Naive thymus-derived CD4-positive, alpha-beta T cell (primary cell): ENCODE data around the gene TST. TPM values are rescaled to one million over a fixed set of nuclear protein-coding genes. Genes with fewer than 3 reads are reported as not detected.

Experiments
- ATAC-seq: fragments of 150-1000 bp; cut with Tn5 transposase; 2 replicates; pipeline ENCODE4 v1.10.0; 2021; ENCODE audit warnings: mild to moderate bottlenecking, moderate library complexity
- CTCF ChIA-PET: fragments of 350-600 bp; sonication (Branson Sonifier 250); formaldehyde crosslinking; loops from one replicate; lab custom pipeline; 2021; ENCODE audit warnings: antibody characterized with exemption; lab: Charles Lee
- POLR2A ChIA-PET: fragments of 350-600 bp; sonication (Branson Sonifier 250); formaldehyde crosslinking; loops from one replicate; lab custom pipeline; 2021; ENCODE audit warnings: antibody characterized with exemption, inconsistent platforms; lab: Charles Lee
- DNase-seq, 9 donors: peaks; one replicate each; pipeline versions ENCODE4 v3.0.0 to v3.0.0-alpha.2; 2020 to 2022; ENCODE audit warnings: mixed read lengths in 1 of 9
- H3K27ac ChIP-seq: one replicate; pipeline ENCODE4 v1.7.0; 2013; ENCODE audit warnings: mild to moderate bottlenecking, low read depth, low read length, moderate library complexity
- H3K27me3 ChIP-seq, 2 donors: one replicate each; pipeline ENCODE4 v1.7.0; 2013; ENCODE audit warnings: low read length in 2 of 2, mild to moderate bottlenecking in 2 of 2, moderate library complexity in 2 of 2; ENCODE audit not compliant: control insufficient read depth in 2 of 2, insufficient read depth in 2 of 2
- H3K36me3 ChIP-seq, 3 experiments: 1 replicate in 2 of 3; 2 replicates in 1 of 3; pipeline ENCODE4 v1.7.0; 2013; ENCODE audit warnings: low read length in 3 of 3, mild to moderate bottlenecking in 3 of 3, moderate library complexity in 1 of 3; ENCODE audit not compliant: insufficient read depth in 3 of 3, control insufficient read depth in 2 of 3
- H3K4me1 ChIP-seq, 2 donors: one replicate each; pipeline ENCODE4 v1.7.0; 2013; ENCODE audit warnings: low read length in 2 of 2, mild to moderate bottlenecking in 2 of 2, moderate library complexity in 1 of 2; ENCODE audit not compliant: control insufficient read depth in 2 of 2, insufficient read depth in 2 of 2
- H3K4me3 ChIP-seq: 2 replicates; pipeline ENCODE4 v1.7.0; 2013; ENCODE audit warnings: mild to moderate bottlenecking, low read length
- H3K9me3 ChIP-seq, 3 experiments: 1 replicate in 2 of 3; 2 replicates in 1 of 3; pipeline ENCODE4 v1.7.0; 2013; ENCODE audit warnings: low read length in 3 of 3; ENCODE audit not compliant: control insufficient read depth in 2 of 3
- H3K27ac Mint-ChIP-seq, 9 donors: one replicate each; pipeline ENCODE4 v1.8.0; 2020 to 2022; ENCODE audit warnings: mixed read lengths in 9 of 9, mild to moderate bottlenecking in 8 of 9, moderate library complexity in 5 of 9, inconsistent platforms in 2 of 9
- H3K27me3 Mint-ChIP-seq, 5 donors: one replicate each; pipeline ENCODE4 v1.8.0; 2021 to 2022; ENCODE audit warnings: mixed read lengths in 5 of 5, mild to moderate bottlenecking in 1 of 5
- H3K36me3 Mint-ChIP-seq, 5 donors: one replicate each; pipeline ENCODE4 v1.8.0; 2020 to 2022; ENCODE audit warnings: mixed read lengths in 5 of 5, mild to moderate bottlenecking in 3 of 5, inconsistent platforms in 1 of 5
- H3K4me1 Mint-ChIP-seq, 7 donors: one replicate each; pipeline ENCODE4 v1.8.0; 2020 to 2022; ENCODE audit warnings: mixed read lengths in 7 of 7, mild to moderate bottlenecking in 3 of 7, inconsistent platforms in 1 of 7
- H3K4me3 Mint-ChIP-seq, 10 donors: one replicate each; pipeline ENCODE4 v1.8.0; 2020 to 2022; ENCODE audit warnings: mild to moderate bottlenecking in 10 of 10, mixed read lengths in 10 of 10, moderate library complexity in 6 of 10, inconsistent platforms in 2 of 10
- H3K9me3 Mint-ChIP-seq, 11 donors: one replicate each; pipeline ENCODE4 v1.8.0; 2020 to 2022; ENCODE audit warnings: mixed read lengths in 11 of 11, mild to moderate bottlenecking in 4 of 11, inconsistent platforms in 1 of 11, moderate library complexity in 1 of 11
- intact Hi-C, 2 donors: fragments of 100-400 bp; cut with micrococcal nuclease; formaldehyde crosslinking; loops; one replicate each; pipeline ENCODE4 v1.15.1; 2023
- polyA plus RNA-seq, 2 donors: library from polyadenylated mRNA; unstranded; fragments of 300-500 nt; fragmentation: Illumina TruSeq; gene quantifications; one replicate each; pipeline ENCODE4 v1.2.3, GENCODE V29; 2021
- total RNA-seq, 6 experiments: library from RNA in 5 of 6; stranded (reverse) in 5 of 6; gene quantifications; 1 replicate in 5 of 6; 2 replicates in 1 of 6; pipeline ENCODE4 v1.2.3 and lab custom pipeline; 2021 to 2026

Gene TST
- total and polyA plus RNA-seq, 7 experiments from 2014 or later, result 0.22 to 6.1 (median 0.43) TPM; not detected in 1

DNA sequence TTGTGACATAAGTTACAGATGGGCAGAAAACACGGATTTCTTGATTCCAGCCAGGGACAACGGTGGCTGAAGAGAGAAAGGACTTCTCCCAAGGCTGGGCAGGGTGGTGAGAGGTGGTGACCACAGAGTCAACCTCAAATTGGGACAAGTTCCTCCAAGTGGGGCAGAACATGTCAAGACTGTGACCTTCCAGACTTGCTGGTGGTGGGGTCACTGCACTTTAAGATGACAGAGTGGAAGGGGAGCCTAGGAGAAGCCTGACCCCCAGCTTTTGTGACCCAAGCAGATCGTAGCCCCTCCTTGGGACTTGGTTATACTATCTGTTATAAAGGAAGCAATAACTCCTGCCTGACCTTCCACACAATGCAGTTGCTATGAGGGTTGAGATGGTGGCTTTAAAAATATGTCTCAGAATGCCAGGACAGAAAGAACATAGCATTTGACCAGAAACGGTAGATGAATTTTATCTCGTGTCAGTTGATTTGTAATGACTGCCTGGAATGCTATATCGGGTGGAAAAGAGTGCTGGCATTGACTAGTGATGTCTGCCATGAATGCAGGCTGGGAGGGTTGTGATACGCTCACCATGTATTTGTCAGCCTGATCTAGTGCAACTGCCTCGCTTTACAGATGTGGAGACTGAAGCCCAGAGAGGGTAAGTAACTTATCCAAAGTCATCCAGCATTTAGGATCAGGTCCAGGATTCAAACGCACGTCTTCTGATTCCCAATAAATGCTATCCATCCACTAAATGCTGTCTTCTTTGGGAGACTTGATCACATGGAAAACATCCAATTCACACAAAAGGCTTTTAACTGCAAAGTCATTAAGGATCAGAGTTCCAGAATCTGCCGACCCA lies 18.3 kb downstream of the TST start:
- Histone ChIP-seq H3K27ac (no peak overlapping the region), H3K4me3 (no peak overlapping the region), H3K9me3 (no peaks in the 10 kb centered on the region), H3K4me1 (no peaks in the 10 kb centered on the region), H3K27me3 (no peaks in the 10 kb centered on the region), H3K36me3 (no peaks in the 10 kb centered on the region)
- Mint-ChIP-seq H3K4me1 (peaks cover 0 to 4% (median 0%) of the 10 kb centered on the region in 7 donors), H3K9me3 (peaks cover 0 to 4% (median 0%) of the 10 kb centered on the region in 11 donors), H3K36me3 (no peaks in the 10 kb centered on the region), H3K27me3 (peaks cover 5 to 29% (median 12%) of the 10 kb centered on the region in 5 donors), H3K27ac (no peak overlapping the region), H3K4me3 (no peak overlapping the region)
- DNase-seq (no peak), ATAC-seq (no peak)
- ChIA-PET CTCF (no interaction called here), POLR2A (no interaction called here)
- intact Hi-C loops, result no loop called here

DNA sequence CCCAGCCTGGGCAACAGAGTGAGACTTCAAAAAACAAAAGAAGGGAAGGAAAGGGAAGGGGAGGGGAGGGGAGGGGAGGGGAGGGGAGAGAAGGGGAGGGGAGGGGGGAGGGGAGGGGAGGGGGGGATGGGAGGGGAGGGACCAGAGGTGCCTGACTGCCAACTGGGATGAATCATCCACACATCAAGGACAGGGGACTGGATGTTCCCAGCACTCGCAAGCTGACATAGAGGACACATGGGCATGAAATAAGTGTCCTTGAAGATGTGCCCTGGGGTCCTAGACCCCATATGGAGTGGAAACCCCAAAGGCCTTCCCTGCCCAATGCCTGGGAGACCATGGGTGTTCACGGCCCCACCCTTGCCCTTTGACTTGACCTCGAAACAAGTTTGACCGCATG lies 19.8 kb downstream of the TST start:
- Histone ChIP-seq H3K27me3 (no peaks in the 10 kb centered on the region), H3K4me3 (no peak overlapping the region), H3K36me3 (no peaks in the 10 kb centered on the region), H3K9me3 (no peaks in the 10 kb centered on the region), H3K4me1 (no peaks in the 10 kb centered on the region), H3K27ac (no peak overlapping the region)
- Mint-ChIP-seq H3K4me1 (peaks cover 0 to 4% (median 0%) of the 10 kb centered on the region in 7 donors), H3K27ac (no peak overlapping the region), H3K9me3 (no peaks in the 10 kb centered on the region), H3K36me3 (no peaks in the 10 kb centered on the region), H3K27me3 (peaks cover 8 to 25% (median 10%) of the 10 kb centered on the region in 5 donors), H3K4me3 (no peak overlapping the region)
- intact Hi-C loops, result no loop called here
- no peak for ATAC-seq
- ChIA-PET POLR2A (no interaction called here), CTCF (no interaction called here)
- DNase-seq, result no peak

DNA sequence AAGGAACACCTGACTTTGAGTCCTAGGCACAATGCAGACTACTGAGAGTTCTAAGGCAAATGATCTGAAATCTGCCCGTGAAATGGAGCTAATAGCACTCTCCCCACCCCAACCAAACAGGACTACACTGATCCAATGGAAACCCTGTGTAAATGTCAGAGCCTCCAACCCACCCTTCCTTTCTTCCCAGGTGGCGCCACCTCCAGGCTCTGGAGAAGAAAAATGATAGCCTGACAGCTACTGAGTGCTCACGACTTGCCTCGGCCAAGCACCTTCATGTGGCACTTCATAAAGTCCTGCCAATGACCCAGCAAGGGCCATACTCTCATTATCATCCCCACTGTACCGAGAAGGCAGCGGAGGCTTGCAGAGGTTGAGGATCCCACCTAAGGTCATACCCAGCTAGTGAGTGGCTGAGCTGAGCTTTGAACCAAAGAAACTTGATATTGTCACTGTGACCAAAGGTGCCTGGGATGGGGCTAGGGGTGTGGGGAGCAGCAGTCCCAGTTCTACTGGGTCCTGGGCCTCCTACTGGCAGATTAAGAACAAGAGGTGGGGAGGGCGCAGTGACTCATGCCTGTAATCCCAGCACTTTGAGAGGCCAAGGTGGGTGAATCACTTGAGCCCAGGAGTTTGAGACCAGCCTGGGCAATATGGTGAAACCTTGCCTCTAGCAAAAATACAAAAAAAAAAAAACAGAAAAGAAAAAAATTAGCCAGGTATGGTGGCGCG lies 20.5 kb downstream of the TST start:
- no peak overlapping the region for H3K4me3 ChIP-seq
- no peak overlapping the region for H3K27ac ChIP-seq
- H3K4me1 ChIP-seq, result no peaks in the 10 kb centered on the region
- no peaks in the 10 kb centered on the region for H3K9me3 ChIP-seq
- H3K4me3 Mint-ChIP-seq, result no peak overlapping the region
- H3K9me3 Mint-ChIP-seq, result no peaks in the 10 kb centered on the region
- intact Hi-C loops, result no loop called here
- peaks cover 0 to 2% (median 0%) of the 10 kb centered on the region in 7 donors for H3K4me1 Mint-ChIP-seq
- peaks cover 10 to 23% (median 11%) of the 10 kb centered on the region in 5 donors for H3K27me3 Mint-ChIP-seq
- ChIA-PET POLR2A (interaction anchor here (0.6 kb wide), 1 partner anchor 384 kb away, joined by 3 read pairs; no protein-coding TSS in a partner anchor), CTCF (no interaction called here)
- H3K36me3 ChIP-seq, result no peaks in the 10 kb centered on the region
- no peak overlapping the region for H3K27ac Mint-ChIP-seq
- ATAC-seq (no peak), DNase-seq (no peak)
- H3K27me3 ChIP-seq, result no peaks in the 10 kb centered on the region
- no peaks in the 10 kb centered on the region for H3K36me3 Mint-ChIP-seq

DNA sequence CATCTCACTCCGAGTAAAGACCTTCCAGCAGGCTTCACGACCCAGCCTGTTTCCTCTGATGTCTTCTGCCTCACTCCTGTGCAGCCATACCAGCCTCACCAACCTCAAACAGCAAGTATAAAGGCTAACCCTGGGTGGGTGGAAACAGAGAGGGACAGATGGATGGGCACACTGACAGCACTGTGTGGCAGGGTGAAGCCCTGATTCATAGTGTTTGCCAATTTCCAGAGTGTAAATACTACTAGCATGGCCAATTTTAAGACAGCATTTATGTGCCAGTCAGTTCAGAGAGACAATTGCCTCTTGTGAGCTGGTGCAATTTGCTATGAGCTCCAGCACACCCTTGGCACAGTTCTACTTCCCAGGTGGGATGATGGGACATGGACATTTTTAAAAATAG lies 21.5 kb downstream of the TST start:
- intact Hi-C loops, result no loop called here

DNA sequence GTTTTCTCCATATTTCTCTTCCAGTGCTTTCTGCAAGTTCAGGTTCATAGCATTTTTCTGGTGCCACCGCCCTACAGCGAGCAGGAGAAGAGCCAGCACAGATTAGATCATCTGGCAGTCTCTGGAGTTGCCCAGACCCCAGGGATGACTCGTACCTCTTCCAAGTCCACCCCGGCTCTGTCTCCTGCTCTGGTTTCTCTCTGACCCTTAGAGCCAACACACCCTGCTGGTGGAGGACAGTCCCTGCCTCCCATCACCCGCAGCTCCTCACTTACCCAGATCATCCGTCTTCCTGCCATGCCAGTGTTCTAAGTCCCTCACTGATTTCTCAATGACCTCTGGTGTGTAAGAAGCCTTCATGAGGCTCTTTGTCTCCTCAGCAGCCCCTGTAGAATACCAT lies 28.0 kb downstream of the TST start:
- Mint-ChIP-seq H3K27me3 (peaks cover 19 to 50% (median 27%) of the 10 kb centered on the region in 5 donors), H3K4me3 (no peak overlapping the region), H3K9me3 (peaks cover 0 to 17% (median 7%) of the 10 kb centered on the region in 11 donors), H3K36me3 (peaks cover 0 to 2% (median 0%) of the 10 kb centered on the region in 5 donors), H3K27ac (no peak overlapping the region), H3K4me1 (no peaks in the 10 kb centered on the region)
- no peak overlapping the region for H3K4me3 ChIP-seq
- ATAC-seq, result no peak
- intact Hi-C loops, result no loop called here
- H3K9me3 ChIP-seq, result peaks cover 0 to 1% (median 0%) of the 10 kb centered on the region in 3 experiments
- peaks cover 0 to 4% of the 10 kb centered on the region in 2 donors for H3K27me3 ChIP-seq
- POLR2A ChIA-PET, result no interaction called here
- no peaks in the 10 kb centered on the region for H3K4me1 ChIP-seq
- DNase-seq, result no peak
- no peaks in the 10 kb centered on the region for H3K36me3 ChIP-seq
- H3K27ac ChIP-seq, result no peak overlapping the region
- CTCF ChIA-PET, result no interaction called here

More for the DNA sequence above, 21.5 kb downstream of the TST start:
- H3K9me3 ChIP-seq, result no peaks in the 10 kb centered on the region
- H3K9me3 Mint-ChIP-seq, result no peaks in the 10 kb centered on the region
- H3K27ac Mint-ChIP-seq, result no peak overlapping the region
- peaks cover 0 to 2% (median 0%) of the 10 kb centered on the region in 7 donors for H3K4me1 Mint-ChIP-seq
- no peak overlapping the region for H3K4me3 ChIP-seq
- no peak overlapping the region for H3K4me3 Mint-ChIP-seq
- no peaks in the 10 kb centered on the region for H3K27me3 ChIP-seq
- H3K4me1 ChIP-seq, result no peaks in the 10 kb centered on the region
- no peak for DNase-seq
- no peak overlapping the region for H3K27ac ChIP-seq
- H3K36me3 ChIP-seq, result no peaks in the 10 kb centered on the region
- peaks cover 10 to 18% (median 14%) of the 10 kb centered on the region in 5 donors for H3K27me3 Mint-ChIP-seq
- ChIA-PET CTCF (no interaction called here), POLR2A (no interaction called here)
- no peak for ATAC-seq
- no peaks in the 10 kb centered on the region for H3K36me3 Mint-ChIP-seq

DNA sequence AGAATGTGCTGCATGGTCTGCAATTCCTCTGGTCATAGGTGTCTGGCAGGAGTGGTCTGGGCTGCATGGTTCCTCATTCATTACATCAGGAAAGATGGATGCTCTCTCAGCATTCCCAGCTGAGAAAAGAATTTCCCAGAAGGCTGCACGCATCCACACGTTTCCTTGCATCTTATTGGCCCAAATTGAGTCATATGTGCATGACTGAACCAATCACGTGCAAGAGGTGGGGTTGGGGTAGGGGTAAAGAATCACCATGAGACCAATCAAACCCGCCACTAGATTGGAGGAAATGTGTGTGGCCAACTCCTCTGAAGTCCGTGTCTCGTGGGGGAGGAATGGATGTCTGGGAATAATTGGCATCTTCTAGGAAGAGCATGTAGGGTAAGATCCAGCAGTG lies 28.8 kb downstream of the TST start:
- Mint-ChIP-seq H3K36me3 (peaks cover 0 to 5% (median 1%) of the 10 kb centered on the region in 5 donors), H3K9me3 (peaks cover 0 to 24% (median 13%) of the 10 kb centered on the region in 11 donors), H3K27me3 (peaks cover 16 to 49% (median 25%) of the 10 kb centered on the region in 5 donors), H3K4me3 (no peak overlapping the region), H3K27ac (no peak overlapping the region), H3K4me1 (no peaks in the 10 kb centered on the region)
- CTCF ChIA-PET, result no interaction called here
- POLR2A ChIA-PET, result no interaction called here
- Histone ChIP-seq H3K27me3 (peaks cover 0 to 4% of the 10 kb centered on the region in 2 donors), H3K36me3 (no peaks in the 10 kb centered on the region), H3K4me1 (no peaks in the 10 kb centered on the region), H3K9me3 (peaks cover 0 to 9% (median 0%) of the 10 kb centered on the region in 3 experiments), H3K27ac (no peak overlapping the region), H3K4me3 (no peak overlapping the region)
- DNase-seq (no peak), ATAC-seq (no peak)
- intact Hi-C loops, result no loop called here
